ACC112 (cell line): ENCODE results near the gene CCL16.
"Not testable (repeated sequence)": the region's sequence is repeated elsewhere in the genome, so short reads cannot be mapped to it uniquely, and the experiment has no call there.

ENCODE experiments used
- H2AFZ ChIP-seq: fragments of 200-600 bp; sonication (generic); one replicate; pipeline ENCODE4 v1.6.0; 2017; ENCODE audit warnings: antibody characterized with exemption, low read length; ENCODE audit not compliant: unreplicated experiment
- H3K27ac ChIP-seq: fragments of 200-600 bp; sonication (generic); 2 replicates; pipeline ENCODE4 v1.5.1; 2014; ENCODE audit warnings: low read depth, mild to moderate bottlenecking, antibody characterized with exemption, low read length, moderate library complexity
- H3K27me3 ChIP-seq: fragments of 200-600 bp; sonication (generic); 2 replicates; pipeline ENCODE4 v1.6.1; 2014; ENCODE audit warnings: mild to moderate bottlenecking, antibody characterized with exemption, low read length, moderate library complexity, mixed read lengths; ENCODE audit not compliant: insufficient read depth
- H3K36me3 ChIP-seq: fragments of 200-600 bp; sonication (generic); 2 replicates; pipeline ENCODE4 v1.6.1; 2016; ENCODE audit warnings: mild to moderate bottlenecking, antibody characterized with exemption, low read length, moderate library complexity, mixed read lengths; ENCODE audit not compliant: insufficient read depth
- H3K4me1 ChIP-seq: fragments of 200-600 bp; sonication (generic); one replicate; pipeline ENCODE4 v1.6.1; 2016; ENCODE audit warnings: low read length, mixed read lengths; ENCODE audit not compliant: insufficient read depth, unreplicated experiment, control insufficient read depth
- H3K4me3 ChIP-seq: fragments of 200-600 bp; sonication (generic); 2 replicates; pipeline ENCODE4 v1.5.1; 2014; ENCODE audit warnings: mild to moderate bottlenecking, low read depth, low read length
- H3K79me2 ChIP-seq: fragments of 200-600 bp; sonication (generic); one replicate; pipeline ENCODE4 v1.6.0; 2016; ENCODE audit warnings: low read length; ENCODE audit not compliant: control insufficient read depth, unreplicated experiment, insufficient read depth

The CCL16 gene

DNA sequence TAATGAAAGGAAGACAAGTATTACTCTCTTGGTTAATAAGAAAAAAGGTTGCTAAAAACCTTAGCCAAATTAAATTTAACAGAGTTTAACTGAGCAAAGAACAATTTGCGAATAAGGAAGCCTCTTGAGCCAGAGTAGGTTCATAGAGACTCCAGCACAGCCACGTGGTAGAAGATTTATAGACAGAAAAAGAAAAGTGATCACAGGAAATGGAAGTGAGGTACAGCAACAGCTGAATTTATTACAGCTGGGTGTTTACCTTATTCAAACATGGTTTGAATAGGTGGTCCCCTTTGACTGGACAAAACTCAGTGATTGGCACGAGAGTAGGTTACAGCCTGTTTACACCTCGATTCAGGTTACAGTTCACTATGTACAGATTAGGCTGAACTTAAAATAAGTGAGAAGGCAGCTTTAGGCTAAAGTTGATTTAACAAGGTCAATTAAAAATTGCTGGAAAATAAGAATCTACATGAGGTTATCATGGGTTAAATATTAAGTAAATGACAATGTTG is 23.4 kb upstream of the CCL16 start:
- no peaks in the 10 kb centered on the region for H3K79me2 ChIP-seq
- no peak overlapping the region for H3K4me3 ChIP-seq
- peaks cover 27% of the 10 kb centered on the region for H3K27me3 ChIP-seq
- no peaks in the 10 kb centered on the region for H3K36me3 ChIP-seq
- no peaks in the 10 kb centered on the region for H3K4me1 ChIP-seq
- no peak overlapping the region for H2AFZ ChIP-seq
- H3K27ac ChIP-seq = no peak overlapping the region

DNA sequence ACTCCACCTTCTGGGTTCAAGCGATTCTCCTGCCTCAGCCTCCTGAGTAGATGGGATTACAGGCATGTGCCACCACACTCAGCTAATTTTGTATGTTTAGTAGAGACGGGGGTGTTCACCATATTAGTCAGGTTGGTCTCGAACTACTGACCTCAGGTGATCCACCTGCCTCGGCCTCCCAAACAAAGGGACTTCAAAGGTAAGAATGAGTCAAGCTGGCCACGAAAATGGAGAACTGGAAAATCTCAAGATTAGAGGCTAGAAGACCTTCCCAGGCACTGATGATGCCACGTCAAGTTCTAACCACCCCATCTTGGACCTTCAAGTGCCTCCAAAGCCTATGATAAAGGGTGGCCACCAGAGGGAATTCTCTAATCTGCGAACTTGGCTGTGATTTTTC is 21.3 kb upstream of the CCL16 start:
- no peak overlapping the region for H3K4me3 ChIP-seq

DNA sequence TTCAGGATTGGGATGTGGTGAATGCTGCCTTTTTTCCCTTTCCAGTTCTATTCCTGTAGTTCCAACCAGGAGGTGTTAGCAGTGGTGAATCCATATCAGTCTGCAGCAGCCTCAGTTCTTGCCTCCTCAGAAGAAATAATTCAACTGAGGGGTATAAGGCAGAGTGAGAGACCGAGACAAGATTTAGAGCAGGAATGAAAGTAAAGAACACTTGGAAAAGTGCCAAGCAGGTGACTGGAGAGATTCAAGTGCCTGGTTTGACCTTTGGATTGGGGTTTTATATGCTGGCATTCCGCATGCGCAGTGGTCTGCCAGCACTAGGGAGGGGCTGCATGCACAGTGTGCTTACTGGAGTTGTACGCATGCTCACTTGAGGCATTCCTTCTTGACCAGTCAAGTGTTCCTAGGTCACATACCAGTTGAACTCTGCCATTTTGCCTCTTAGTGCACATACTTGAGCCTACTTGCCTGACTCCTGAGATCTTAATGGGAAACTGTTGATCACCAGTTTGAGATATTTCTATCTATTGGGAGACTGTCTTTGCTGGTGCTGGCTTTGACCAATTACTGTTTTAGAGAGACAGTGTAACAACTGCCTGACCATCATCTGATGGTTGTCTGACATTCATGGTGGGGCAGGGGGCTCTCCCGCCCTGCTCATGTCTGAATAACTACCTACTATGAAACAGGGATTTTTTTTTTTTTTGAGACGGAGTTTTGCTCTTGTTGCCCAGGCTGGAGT is 20.7 kb upstream of the CCL16 start:
- no peaks in the 10 kb centered on the region for H3K79me2 ChIP-seq
- no peak overlapping the region for H3K4me3 ChIP-seq
- no peaks in the 10 kb centered on the region for H3K4me1 ChIP-seq
- H3K36me3 ChIP-seq = no peaks in the 10 kb centered on the region
- H3K27me3 ChIP-seq = peaks cover 44% of the 10 kb centered on the region
- H2AFZ ChIP-seq = no peak overlapping the region
- no peak overlapping the region for H3K27ac ChIP-seq

More for the DNA sequence above, 21.3 kb upstream of the CCL16 start:
- H3K36me3 ChIP-seq = no peaks in the 10 kb centered on the region
- H3K27me3 ChIP-seq = peaks cover 38% of the 10 kb centered on the region
- no peak overlapping the region for H2AFZ ChIP-seq
- no peaks in the 10 kb centered on the region for H3K4me1 ChIP-seq
- no peak overlapping the region for H3K27ac ChIP-seq
- no peaks in the 10 kb centered on the region for H3K79me2 ChIP-seq

DNA sequence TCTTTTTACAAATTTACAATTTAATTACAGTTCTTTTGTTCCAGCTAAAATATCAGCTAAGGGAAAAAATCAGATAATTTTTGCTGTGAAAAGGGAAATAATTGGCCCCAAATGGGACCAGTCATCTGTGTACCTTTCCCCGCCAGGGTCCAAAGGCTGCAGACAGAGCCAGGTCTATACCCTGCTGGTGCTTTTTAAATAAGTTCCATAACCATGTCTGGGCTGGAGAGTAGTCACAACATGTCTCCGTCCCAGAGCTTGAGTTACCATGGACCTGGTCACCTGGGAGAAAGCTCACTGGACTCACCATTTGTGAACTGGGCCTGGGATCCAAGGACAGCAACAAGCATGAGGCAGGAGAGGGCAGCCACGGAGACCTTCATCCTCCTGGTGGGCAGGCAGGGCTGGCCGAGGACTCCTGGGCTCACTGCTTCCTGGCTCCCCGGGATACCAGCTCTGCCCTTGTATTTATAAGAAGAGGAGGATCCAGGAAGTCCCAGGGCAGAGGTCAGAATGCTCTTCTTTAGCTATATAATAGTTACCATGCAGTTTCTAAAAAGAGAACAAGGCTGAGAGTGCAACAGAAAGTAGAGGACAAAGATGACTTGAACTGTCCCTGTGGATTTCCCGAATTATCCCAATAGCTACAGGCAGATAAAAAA is 19.9 kb upstream of the CCL16 start, which contains the start of gene CCL15:
Gene CCL15 (minus strand): TSS at position 444 of the 662 bp plus-strand sequence. CDS start 61 bp downstream, at position 383.
- no peak within 1 kb of the TSS for H3K4me3 ChIP-seq
- no peaks in the 10 kb centered on the region for H3K4me1 ChIP-seq
- no peak within 1 kb of the TSS for H3K27ac ChIP-seq
- no peaks in the 10 kb centered on the region for H3K79me2 ChIP-seq
- H3K27me3 ChIP-seq = peaks cover 48% of the 10 kb centered on the region
- H2AFZ ChIP-seq = no peak within 1 kb of the TSS
- no peaks in the 10 kb centered on the region for H3K36me3 ChIP-seq

DNA sequence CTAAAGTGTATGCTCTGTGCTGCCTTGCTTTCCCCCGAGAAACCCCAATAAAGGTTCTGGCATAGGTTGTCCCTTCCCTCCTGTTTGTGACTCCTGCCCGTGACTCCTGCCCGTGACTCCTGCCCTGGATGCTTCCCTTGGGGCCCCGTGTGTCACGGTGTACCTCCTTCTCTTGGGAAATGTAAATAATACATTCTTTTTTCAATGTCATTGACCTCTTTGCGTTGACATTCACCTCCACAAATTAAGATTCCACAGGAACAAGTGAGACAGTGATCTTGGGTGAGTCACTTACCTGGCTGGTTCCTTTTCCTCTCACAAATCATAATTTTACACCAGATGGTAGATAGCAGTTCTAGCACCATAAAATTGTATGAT is 19.4 kb upstream of the CCL16 start:
- no peaks in the 10 kb centered on the region for H3K4me1 ChIP-seq
- H3K27me3 ChIP-seq = peaks cover 48% of the 10 kb centered on the region
- H2AFZ ChIP-seq = no peak overlapping the region
- H3K27ac ChIP-seq = no peak overlapping the region
- H3K36me3 ChIP-seq = no peaks in the 10 kb centered on the region
- H3K79me2 ChIP-seq = no peaks in the 10 kb centered on the region
- no peak overlapping the region for H3K4me3 ChIP-seq

DNA sequence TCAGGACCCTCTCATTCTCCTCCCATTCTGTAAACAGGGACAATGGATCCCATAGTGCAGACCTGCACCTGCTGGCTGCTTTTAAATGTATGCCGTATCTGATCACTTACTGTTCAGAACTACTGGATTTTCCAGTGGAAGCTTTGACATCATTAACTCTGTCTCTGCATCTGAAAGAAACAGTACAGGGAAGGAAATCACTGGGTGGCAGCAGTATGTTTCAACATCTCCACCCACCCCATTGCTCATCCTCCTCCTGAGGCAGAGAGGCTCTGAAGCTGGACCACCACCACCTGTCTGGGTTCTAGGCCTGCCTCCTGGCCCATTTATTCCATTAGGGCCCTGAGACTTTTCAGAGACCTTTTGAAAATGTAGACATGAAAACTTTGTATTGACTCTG is 17.5 kb upstream of the CCL16 start:
- H3K4me1 ChIP-seq = no peaks in the 10 kb centered on the region
- H3K36me3 ChIP-seq = no peaks in the 10 kb centered on the region
- no peak overlapping the region for H3K4me3 ChIP-seq
- peaks cover 52% of the 10 kb centered on the region for H3K27me3 ChIP-seq
- no peak overlapping the region for H3K27ac ChIP-seq
- no peaks in the 10 kb centered on the region for H3K79me2 ChIP-seq
- no peak overlapping the region for H2AFZ ChIP-seq

DNA sequence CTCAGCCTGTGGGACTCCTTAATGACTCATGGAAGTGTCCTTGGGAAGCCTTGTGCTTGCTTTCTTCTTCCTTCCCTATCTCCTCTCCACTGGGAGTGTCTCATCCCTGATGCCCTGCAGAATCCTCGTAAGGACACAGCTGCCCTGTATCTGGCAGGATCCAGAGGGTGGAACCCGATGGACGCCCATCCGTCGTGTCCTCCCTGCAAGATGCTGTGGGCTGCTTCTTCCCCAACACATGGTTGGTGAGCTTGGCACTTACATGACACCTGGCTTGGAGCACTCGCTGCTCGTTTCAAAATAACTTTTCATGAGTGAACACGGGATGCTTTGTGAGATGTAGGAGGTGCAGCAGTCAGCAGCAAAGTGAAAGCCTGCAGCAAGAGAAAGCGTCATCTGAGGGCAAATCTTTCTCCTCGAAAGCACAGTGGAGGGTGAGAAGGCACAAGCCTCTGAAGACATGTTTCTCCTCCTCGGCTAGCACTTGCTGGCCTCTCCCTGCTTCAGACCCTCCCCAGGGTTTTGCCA is 16.8 kb upstream of the CCL16 start:
- no peak overlapping the region for H2AFZ ChIP-seq
- no peaks in the 10 kb centered on the region for H3K4me1 ChIP-seq
- no peaks in the 10 kb centered on the region for H3K36me3 ChIP-seq
- H3K4me3 ChIP-seq = no peak overlapping the region
- peaks cover 57% of the 10 kb centered on the region for H3K27me3 ChIP-seq
- H3K27ac ChIP-seq = no peak overlapping the region
- no peaks in the 10 kb centered on the region for H3K79me2 ChIP-seq

DNA sequence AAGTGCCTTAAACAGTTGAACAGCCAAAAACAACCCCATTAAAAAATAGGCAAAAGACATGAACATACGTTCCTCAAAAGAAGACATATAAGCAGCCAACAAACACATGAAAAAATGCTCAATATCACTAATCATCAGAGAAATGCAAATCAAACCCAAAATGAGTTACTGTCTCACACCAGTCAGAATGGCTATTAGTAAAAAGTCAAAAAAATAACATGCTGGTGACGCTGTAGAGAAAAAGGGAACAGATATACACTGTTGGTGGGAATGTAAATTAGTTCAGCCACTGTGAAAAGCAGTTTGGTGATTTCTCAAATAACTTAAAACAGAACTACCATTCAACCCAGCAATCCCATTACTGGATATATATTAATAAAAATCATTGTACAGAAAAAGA is 14.0 kb upstream of the CCL16 start:
- H3K4me1 ChIP-seq, H2AFZ ChIP-seq, H3K27ac ChIP-seq, H3K4me3 ChIP-seq, H3K79me2 ChIP-seq, H3K36me3 ChIP-seq: not testable (repeated sequence)
- H3K27me3 ChIP-seq = peaks cover 57% of the 10 kb centered on the region

DNA sequence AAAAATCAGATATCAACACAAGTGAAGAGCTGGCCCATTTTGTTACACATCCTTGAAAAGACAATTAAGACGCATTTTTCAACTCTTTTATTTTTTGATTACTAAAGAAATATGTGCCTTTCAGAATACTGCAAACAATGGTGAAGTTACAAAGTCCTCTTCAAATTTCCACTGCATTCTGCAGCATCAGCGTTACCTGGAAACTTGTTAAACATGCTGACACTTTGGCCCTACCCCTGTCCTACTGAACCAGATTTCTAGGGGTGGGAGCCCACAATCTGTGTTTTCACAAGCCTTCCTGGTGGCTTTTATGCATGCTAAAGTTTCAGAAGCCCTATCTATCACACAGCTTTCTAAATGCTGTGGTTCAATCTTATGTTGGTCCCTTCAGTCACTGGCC is 9.8 kb upstream of the CCL16 start:
- no peaks in the 10 kb centered on the region for H3K36me3 ChIP-seq
- no peak overlapping the region for H2AFZ ChIP-seq
- no peaks in the 10 kb centered on the region for H3K79me2 ChIP-seq
- H3K27ac ChIP-seq = no peak overlapping the region
- H3K4me3 ChIP-seq = no peak overlapping the region
- H3K27me3 ChIP-seq = peaks cover 46% of the 10 kb centered on the region
- no peaks in the 10 kb centered on the region for H3K4me1 ChIP-seq

DNA sequence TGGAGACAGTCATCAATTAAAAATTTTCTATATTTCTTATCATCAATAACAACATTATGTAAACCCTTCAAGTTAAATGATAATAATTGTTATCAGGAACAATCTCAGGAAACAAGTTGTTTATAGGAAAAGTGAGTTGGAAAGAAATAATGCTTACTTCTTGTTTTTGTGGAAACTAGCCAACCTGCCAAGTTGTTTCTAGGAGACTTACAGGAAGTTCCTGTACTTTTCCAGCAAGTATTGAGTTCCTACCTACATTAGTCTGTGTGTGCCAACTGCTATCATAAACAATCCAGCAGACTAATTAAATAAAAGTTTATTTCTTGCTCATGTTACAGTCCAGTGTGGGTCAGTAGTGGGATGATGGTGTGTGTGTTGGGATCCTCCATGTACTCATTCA is 6.9 kb upstream of the CCL16 start:
- Histone ChIP-seq H2AFZ (no peak overlapping the region), H3K79me2 (no peaks in the 10 kb centered on the region), H3K4me1 (no peaks in the 10 kb centered on the region), H3K27ac (no peak overlapping the region), H3K27me3 (peaks cover 38% of the 10 kb centered on the region; the same call in 1 of the 2 replicates), H3K36me3 (no peaks in the 10 kb centered on the region), H3K4me3 (no peak overlapping the region)

DNA sequence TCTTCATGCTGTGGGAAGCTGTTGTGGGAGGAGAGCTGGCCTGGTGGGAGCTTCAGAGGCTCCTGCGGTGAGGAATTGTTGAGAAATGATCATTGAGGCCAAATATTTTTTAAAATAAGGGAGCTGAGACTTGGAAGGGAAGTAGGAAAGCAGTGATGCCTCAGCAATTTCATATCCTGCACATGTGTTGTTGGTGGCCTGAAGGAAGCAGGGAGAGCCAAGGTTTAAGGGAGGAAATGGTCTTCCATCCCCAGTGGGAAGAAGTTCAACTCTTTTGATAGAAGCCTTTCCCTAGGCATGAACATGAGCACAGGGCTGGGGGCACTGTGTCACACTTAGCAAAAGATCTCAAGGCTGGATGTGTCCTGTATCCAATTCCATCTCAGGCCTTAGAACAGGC is 5.3 kb upstream of the CCL16 start, which contains the start of gene CCL14:
Gene CCL14 (minus strand): TSS at position 87 of the 400 bp plus-strand sequence. CDS start 80 bp downstream, at position 7.
- no peak within 1 kb of the TSS for H2AFZ ChIP-seq
- no peaks in the 10 kb centered on the region for H3K79me2 ChIP-seq
- no peaks in the 10 kb centered on the region for H3K36me3 ChIP-seq
- no peak within 1 kb of the TSS for H3K4me3 ChIP-seq
- H3K27ac ChIP-seq = no peak within 1 kb of the TSS
- H3K4me1 ChIP-seq = no peaks in the 10 kb centered on the region
- peaks cover 40% of the 10 kb centered on the region for H3K27me3 ChIP-seq
